HG02884 (cell line): ENCODE results near the gene VSIG10L2.
A peak's percentile ranks its signal among the peaks of the same experiment; 100 is the strongest.
"Not testable (repeated sequence)": the region's sequence is repeated elsewhere in the genome, so short reads cannot be mapped to it uniquely, and the experiment has no call there.

Experiments
- ATAC-seq: cut with Tn5 transposase; IDR thresholded peaks from one replicate; pipeline ENCODE4 v1.9.1; 2021; ENCODE audit warnings: mild to moderate bottlenecking, moderate library complexity; ENCODE audit not compliant: unreplicated experiment

The VSIG10L2 gene

DNA sequence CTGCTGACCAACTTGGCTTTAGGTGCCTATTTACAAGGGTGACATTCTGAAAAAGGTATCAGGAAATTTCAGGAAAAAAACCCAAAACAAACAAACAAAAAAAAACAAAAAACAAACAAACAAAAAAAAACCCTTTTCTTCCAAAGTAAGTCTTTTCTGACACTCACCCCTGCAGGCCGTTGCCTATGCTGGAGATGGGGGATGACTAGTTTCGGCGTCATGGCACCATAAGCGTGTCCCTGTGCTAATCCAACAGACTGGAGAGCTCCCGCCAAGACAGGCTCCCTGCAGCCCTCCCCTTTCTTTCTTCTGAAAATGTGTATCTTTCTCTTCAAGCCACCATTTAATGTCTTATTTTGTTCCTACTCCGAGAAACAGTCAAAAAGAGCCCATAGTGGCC, 13.7 kb downstream of the VSIG10L2 start:
- ATAC-seq: no peak

DNA sequence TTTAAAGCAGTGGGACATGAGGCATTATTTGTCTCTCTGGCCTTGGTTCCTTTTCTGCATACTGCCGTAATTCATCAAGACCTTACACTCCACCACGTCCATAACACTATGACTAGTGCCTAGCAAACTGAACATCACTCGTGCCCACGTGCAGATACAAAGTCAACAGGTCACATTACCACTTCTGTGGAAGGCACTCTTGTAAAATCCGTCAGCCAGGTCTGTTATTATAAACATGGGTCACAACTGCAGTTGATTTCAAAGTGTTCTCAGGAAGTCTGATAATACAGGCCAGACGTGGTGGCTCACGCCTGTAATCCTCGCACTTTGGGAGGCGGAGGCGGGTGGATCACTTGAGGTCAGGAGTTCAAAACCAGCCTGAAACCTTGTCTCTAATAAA, 14.1 kb downstream of the VSIG10L2 start:
- no peak for ATAC-seq

DNA sequence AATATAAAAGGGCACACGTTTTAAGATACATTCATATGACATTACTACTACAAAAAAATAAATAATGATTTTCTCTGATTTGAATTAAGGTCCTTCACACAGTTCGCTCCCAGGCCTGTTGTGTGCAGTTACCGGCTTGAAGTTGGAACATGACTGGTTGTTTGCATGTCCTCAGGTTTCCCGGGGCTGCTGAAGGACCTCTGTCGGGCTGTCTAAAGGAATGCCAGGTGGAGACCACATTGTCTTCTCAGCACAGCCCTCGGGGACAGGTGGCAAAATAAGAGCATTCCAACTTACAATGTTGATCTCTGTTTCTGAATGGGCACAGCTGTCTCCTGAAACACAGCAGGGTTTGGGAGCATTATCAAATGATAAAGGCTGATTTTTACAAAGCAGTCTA, 14.9 kb downstream of the VSIG10L2 start:
- ATAC-seq: no peak

DNA sequence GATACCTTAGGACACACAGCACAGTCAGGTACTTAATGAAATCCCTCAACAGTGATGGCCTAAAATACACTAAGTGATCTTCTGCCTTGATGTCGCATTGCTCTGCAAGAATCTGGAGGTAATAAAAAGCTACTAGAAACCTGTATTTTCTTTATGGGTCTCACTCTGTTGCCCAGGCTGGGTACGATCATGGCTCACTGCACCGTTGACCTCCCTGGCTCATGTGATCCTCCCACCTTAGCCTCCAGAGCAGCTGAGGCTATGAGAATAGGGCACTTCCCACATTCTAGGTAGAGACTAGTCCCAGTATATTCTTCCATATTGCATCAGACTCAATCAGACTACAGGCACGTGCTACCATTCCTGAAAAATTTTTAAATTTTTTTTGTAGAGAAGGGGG, 21.7 kb downstream of the VSIG10L2 start:
- ATAC-seq: no peak

DNA sequence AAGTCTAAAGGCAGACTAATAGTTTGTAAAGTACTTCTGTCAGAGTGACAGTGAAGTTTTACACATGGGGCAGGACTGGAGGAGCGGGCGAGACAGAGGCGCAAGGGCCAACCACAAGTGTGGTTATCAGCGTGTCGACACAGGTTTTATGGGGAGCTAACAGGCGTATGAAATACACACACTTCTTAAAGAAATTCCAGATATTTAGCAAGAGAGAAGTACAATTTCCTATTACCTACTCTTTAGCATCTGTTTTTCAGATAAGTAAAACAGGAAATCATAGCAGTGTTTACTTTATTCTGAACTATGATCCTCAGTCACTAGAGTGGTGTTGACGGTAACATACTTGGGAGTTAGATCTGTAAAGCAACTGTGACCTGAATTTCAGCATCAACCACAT, 22.5 kb downstream of the VSIG10L2 start:
- no peak for ATAC-seq

DNA sequence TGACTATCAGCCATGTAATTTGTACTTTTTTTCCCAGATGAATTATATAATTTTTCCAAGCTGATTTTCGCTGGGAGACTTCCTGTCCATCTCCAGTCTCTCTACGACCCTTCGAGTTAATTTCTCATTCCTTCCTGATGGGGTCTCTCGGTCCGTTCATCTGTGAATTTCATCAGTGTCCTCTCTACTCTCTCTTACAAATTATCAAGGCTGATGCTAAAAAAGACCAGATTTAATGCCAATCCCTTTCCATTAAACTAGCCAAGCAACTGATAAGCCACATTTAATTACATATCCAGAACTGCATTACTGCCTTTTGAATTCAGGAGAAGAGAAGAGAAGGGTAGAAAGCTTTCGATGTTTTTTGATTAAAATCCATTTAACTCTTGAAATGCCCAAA, 25.8 kb downstream of the VSIG10L2 start:
- no peak for ATAC-seq

DNA sequence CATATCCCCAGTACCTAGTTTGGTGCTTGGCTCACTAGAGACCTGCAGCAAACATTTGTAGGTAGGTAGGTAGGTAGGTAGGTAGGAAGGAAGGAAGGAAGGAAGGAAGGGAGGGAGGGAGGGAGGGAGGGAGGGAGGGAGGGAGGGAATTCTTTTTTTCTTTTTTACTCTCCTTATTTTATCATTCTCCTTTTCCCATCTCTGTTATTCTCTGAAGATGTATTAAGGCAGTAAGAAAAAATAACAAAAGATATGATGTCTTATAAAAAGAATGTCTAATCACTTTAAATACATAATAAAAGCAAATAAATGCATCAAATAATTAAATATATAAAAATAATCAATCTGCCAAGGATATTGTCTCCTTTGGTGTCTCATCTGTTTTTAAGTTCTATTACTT, 28.4 kb downstream of the VSIG10L2 start:
- no peak for ATAC-seq

DNA sequence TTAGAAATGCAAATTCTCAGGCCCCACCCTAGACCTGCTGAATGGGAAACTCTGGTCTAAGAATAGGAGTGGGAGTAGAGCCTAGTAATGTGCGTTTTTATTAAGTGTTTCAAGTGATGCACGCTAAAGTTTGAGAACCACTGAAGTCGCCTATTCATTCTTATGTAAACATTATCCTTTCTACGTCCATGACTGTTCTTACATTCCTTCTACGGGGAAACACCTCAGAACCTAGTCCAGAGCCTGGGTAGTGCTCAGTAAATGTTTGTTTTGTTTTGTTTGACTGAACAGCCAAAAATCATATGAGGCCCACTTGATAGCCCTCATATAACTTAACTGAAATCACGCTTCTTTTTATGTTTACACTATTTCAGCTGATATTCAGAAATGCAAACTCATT, 29.8 kb downstream of the VSIG10L2 start:
- no peak for ATAC-seq

DNA sequence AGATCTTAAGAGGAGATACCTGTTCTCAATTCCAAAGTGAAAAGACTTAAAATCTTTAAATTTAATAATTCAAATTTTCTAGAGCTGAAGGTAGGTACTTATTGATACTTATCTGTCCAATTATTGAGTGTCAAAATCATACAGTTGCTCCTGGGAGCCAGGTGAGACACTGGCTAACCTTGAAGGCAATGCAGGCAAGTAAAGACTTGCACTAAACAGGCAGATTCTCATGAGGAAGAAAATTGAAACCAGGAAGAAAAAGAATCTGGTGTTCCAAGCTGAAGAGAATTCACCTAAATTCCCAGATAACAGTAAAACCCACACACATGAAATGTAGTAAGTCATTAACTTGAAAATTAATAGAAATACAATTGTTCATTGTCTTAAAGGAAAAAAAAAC, 30.3 kb downstream of the VSIG10L2 start:
- ATAC-seq: no peak

DNA sequence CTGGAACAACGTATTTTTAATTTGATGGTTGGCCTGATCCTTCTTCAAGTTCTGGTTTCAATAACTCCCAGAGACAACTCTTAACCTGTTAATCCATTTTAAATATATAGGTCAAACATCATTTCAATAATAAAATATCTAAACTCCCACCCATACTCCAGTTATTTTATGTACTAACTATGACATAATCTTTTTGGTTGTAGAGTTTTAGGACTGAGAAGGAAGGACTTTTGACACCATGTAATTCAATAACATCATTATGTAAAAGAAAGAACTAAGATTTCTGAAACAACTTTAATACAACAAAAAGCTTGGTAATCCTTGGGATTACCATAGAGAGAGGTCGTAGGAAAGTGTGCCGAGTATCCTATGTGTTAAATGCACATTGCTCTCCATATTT, 31.5 kb downstream of the VSIG10L2 start:
- ATAC-seq: no peak

DNA sequence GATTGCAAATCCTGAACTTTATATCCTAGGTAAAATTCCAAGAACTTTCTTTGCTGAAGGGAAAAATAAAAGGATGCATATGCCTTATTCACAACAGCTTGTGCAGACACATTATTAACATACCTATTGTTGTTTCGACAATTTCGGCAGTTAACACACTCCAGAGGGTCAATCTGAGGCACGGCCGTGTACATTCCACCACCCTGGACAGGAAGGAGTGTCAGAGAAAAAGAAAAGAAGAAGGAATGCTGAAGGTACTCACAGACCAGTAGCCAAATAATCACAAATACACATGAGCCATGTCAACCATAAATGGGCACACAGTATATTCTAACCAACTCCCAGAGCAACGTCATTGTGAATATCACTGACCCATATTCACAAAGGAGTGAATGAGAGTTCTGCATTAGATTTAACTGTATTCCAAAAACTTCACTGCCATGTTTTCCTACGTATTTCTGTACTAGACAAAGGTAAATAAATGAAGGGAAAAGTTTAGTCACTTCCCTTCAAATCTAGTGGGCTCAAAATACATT, 32.4 kb downstream of the VSIG10L2 start:
- ATAC-seq: no peak

DNA sequence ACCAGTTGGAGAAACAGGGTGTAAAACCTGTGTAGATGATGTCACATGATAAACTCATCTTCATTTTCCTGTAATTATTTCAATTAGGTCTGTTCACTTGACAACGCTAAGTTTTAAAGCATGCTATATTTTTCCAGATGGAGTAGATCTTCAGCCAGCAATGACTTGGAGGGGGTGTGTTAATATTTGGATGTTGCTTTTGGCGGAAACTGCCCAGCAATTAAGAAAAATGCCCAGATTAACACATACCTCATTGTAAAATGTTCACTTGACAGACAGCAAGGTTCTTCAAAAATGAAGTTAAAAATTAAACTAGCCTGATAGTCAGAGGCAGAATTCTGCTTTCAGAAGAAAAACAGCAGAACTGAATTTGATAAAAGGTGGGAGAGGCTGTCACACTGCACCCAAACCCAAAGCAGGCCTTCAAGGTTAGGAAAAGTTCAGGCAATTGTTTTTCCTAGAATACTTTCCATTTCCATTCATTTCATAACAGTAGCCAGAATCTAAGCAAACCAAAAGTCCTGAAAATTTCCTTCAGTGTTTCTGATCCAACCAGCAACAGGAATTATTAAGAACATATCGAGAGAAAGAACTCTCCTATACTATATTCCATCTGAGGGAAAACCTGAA, 33.0 kb downstream of the VSIG10L2 start:
- ATAC-seq: no peak

DNA sequence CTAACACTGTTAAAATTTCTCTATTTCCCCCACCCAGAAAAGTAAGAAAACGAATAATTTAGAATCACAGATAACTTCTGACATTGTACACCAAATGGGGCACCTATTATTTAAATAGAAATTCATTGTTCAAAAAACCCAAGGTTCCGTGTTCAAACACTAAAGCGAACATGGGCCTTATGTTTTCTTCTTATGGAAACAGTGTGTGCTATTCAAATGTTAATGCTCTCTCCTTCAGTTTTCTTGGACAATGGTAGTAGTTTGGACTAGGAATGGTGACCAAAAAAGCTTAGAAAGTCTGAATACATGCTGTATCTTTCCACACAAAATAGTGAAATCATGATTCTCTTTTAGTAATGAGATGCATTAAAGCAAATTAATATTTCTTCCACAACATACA, 33.7 kb downstream of the VSIG10L2 start:
- no peak for ATAC-seq

DNA sequence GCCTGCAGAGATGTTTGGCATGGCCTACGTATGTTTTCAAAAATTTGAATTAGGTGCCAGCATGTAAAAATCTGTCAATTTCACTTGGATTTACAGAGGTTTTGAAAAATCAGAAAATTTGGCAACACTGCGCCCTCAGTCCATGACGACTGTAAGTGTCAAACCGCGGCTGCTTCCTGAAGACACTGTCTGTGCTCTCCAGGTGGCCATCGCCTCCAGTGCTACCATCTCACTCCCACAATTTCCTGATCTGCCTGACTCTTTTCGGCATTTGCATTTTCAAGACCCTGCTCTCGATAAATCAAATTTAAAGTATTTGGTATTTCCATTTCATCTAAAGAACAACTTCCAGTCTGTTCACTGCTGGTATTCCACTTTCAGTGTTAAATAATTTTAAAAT, 34.6 kb downstream of the VSIG10L2 start:
- no peak for ATAC-seq

DNA sequence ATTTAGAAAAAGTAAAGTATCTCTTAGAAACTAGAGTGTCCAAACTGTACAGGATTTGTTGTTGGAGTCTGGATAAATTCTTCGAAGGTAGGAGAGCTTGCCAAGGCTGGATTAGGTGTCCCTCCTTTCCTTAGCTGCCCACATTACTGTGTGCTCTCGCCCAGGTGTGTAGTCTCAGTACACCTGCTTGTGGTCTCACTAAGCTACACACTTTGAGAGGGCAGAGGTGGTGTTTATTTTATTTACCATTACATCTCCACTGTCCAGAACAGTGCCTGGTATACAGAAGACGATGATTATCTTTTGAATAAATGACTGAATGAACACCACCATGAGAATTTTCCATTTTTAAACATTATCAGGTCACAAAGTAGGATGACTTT, 36.5 kb downstream of the VSIG10L2 start:
- no peak for ATAC-seq

DNA sequence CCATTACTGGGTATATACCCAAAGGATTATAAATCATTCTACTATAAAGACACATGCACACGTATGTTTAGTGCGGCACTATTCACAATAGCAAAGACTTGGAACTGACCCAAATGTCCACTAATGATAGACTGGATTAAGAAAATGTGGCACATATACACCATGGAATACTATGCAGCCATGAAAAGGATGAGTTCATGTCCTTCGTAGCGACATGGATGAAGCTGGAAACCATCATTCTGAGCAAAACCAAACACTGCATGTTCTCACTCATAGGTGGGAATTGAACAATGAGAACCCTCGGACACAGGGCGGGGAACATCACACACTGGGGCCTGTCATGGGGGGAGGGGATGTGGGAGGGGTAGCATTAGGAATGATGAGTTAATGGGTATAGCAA, 40.1 kb downstream of the VSIG10L2 start:
- not testable (repeated sequence) for ATAC-seq

DNA sequence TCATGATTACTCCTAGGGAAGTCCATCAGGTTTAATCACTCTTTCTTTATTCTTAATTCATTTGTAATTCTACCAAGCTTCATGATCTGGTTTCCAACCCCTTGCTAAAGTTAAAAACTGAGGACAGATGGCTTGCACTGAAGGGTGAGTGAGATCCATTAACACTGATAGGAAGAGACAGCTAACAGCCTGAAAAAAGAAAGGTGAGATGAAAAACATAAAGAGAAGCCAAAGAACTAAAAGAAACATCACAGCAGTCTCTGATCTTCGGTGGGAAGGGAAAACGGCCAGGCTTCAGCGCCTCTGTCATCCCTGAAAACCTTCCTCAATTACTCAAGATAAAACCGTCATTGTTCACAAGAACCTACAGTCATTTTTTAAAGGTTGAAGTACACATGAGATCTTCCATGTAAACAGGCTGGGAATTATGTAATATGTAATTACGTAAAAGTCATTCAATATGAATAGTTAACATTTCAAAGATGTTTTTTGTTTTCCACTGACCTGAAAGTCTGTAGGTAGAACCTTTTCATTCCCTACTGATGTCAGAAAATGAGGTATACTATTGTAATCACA, 41.3 kb downstream of the VSIG10L2 start:
- no peak for ATAC-seq

DNA sequence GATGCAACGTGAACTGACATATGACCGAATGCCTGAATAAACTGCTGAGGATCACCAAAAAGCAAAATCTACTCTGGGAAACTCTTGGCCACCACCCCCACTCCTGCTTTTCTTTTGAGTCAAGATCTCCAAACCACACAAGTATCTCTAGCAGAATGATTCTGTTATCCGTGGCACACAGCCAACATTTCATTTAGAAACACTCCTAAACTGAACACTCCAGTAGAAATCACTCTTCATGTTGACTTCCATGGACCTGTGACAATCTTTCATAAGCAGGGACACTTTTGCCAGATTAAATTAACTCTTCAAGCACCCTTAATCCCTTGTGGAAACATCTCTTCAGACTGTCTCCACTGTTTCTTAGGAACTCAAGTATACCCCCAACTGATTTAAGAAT, 44.4 kb downstream of the VSIG10L2 start:
- ATAC-seq: no peak

DNA sequence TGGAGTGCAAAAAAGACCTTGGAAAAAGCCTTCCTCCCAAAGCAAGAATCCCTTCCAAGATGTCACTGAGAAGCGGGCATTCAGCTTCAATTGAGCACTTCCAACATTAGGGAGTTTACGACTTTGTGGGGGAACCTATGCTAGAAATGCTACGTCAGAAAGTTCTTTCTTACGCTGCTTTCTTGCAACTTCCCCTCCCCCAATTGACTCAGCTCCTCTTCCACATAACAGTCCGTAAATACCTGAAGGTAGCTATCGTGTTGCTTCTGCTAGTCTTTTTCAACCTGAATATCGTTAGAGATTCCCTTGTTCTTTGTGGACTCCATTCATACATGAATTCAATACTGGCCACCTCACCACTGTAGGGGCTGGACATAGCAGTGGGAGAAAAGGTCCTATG, 47.0 kb downstream of the VSIG10L2 start:
- no peak for ATAC-seq

DNA sequence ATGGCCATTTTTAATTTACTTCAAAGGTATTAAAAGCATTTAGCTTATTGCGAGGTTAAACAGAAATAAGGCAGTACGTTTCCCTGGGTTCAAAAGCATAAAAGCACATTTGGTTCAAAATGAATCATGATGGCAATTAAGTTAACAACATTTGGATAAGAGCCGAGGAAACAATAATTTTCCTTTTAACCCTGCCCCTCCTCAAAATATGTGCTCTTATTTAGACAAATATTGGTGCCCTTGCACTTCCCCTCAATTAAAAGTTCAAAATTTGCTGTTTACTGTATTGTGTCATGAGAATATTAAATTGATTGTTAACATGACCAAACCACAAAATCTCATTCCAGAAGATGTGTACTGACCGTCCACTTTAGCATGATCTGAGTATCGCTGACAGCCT, 48.7 kb downstream of the VSIG10L2 start:
- no peak for ATAC-seq

DNA sequence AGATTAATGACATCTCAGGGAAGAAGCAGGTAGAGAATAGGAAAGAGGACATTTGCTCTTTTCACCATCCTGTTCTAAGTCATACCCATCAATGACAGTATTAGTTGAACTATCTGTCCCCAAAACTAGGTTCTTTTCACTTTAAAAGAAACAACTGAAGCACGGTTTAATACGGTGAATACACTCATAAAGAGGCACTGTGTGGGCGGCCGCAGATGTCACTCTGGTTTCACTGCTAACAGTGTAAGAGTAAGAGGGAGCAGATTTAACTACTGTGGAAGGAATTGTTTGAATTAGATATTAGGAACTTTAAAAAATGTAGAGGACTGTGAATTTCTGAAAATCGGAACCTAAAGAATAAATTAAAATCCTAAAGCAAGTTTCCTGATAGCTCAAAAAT, 49.5 kb downstream of the VSIG10L2 start:
- ATAC-seq: peak; percentile 98

DNA sequence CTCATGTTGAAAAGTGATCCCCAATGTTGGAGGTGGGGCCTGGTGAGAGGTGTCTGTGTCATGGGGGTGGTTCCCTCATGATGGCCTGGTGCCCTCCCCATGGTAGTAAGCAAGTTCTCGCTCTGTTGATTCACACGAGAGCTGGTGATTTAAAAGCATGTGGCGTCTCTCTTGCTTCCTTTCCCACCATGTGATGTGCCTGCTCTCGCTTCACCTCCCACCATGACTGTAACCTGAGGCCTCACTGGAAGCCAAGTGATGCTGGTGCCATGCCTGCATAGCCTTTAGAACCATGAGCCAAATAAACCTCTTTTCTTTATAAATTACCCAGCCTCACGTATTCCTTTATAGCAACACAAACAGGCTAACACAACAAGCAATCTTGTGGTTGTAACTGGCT, 52.4 kb downstream of the VSIG10L2 start:
- ATAC-seq: no peak
